IMR-90 (cell line): Measurements from ENCODE around the gene DESI2. TPM values are rescaled to one million over a fixed set of nuclear protein-coding genes. Genes with fewer than 3 reads are reported as not detected.
"Not testable (repeated sequence)": the region's sequence is repeated elsewhere in the genome, so short reads cannot be mapped to it uniquely, and the experiment has no call there.

Source experiments
- ATAC-seq: fragments of 200-7000 bp; cut with Tn5 transposase; 2 replicates; pipeline ENCODE4 v1.9.1; 2020; ENCODE audit warnings: low read depth, mild to moderate bottlenecking, moderate library complexity
- BruUV-seq: library from RNA; stranded (reverse); fragments of 400-500 nt; replicated peaks from 2 replicates; lab custom pipeline; 2021; lab: Mats Ljungman, UMichigan
- CTCF ChIA-PET: fragments of 300-600 bp; formaldehyde crosslinking; extraction: SDS; loops from one replicate; lab custom pipeline; 2021; ENCODE audit warnings: antibody characterized with exemption; lab: Yijun Ruan, JAX
- POLR2A ChIA-PET: fragments of 300-600 bp; sonication (Branson Sonifier 250); formaldehyde crosslinking; loops from one replicate; lab custom pipeline; 2022; ENCODE audit warnings: antibody characterized with exemption; ENCODE audit not compliant: unreplicated experiment; lab: Charles Lee
- DNase-seq: peaks from one replicate; pipeline ENCODE4 v3.0.0; 2013
- H2AFZ ChIP-seq: replicated peaks from 2 replicates; pipeline ENCODE3; 2013; ENCODE audit warnings: low read length, mild to moderate bottlenecking; ENCODE audit not compliant: poor library complexity
- H2AK5ac ChIP-seq: 2 replicates; pipeline ENCODE4 v1.6.1; 2013; ENCODE audit warnings: low read depth, low read length, inconsistent platforms
- H2AK9ac ChIP-seq: replicated peaks from 2 replicates; pipeline ENCODE3; 2013; ENCODE audit warnings: mild to moderate bottlenecking, low read depth, low read length, moderate library complexity; ENCODE audit not compliant: poor library complexity
- H2BK120ac ChIP-seq: 2 replicates; pipeline ENCODE4 v1.6.1; 2013; ENCODE audit warnings: low read depth, low read length, inconsistent platforms
- H2BK15ac ChIP-seq: 3 replicates; pipeline ENCODE4 v1.6.1; 2013; ENCODE audit warnings: low read depth, low read length, inconsistent platforms
- H2BK20ac ChIP-seq: 2 replicates; pipeline ENCODE4 v1.6.1; 2013; ENCODE audit warnings: low read depth, mild to moderate bottlenecking, inconsistent platforms, low read length, moderate library complexity
- H2BK5ac ChIP-seq: 2 replicates; pipeline ENCODE4 v1.6.1; 2013; ENCODE audit warnings: mild to moderate bottlenecking, low read depth, low read length, inconsistent platforms; ENCODE audit not compliant: poor library complexity, severe bottlenecking
- H3K14ac ChIP-seq: replicated peaks from 2 replicates; pipeline ENCODE4 v1.6.1; 2013; ENCODE audit warnings: low read depth, low read length, inconsistent platforms
- H3K18ac ChIP-seq: 2 replicates; pipeline ENCODE4 v1.6.1; 2013; ENCODE audit warnings: low read depth, low read length, control low read depth
- H3K23ac ChIP-seq: 2 replicates; pipeline ENCODE4 v1.6.1; 2013; ENCODE audit warnings: low read depth, low read length, inconsistent platforms
- H3K27ac ChIP-seq: 2 replicates; pipeline ENCODE4 v1.5.1; 2013; ENCODE audit warnings: mild to moderate bottlenecking, control low read depth, low read length; ENCODE audit not compliant: insufficient read depth
- H3K27me3 ChIP-seq: 2 replicates; pipeline ENCODE4 v1.6.1; 2013; ENCODE audit warnings: low read length; ENCODE audit not compliant: control insufficient read depth, insufficient read depth
- H3K36me3 ChIP-seq: 2 replicates; pipeline ENCODE4 v1.6.1; 2013; ENCODE audit warnings: low read length, mixed read lengths; ENCODE audit not compliant: control insufficient read depth, insufficient read depth
- H3K4ac ChIP-seq: 2 replicates; pipeline ENCODE4 v1.6.1; 2013; ENCODE audit warnings: low read depth, low read length, inconsistent platforms
- H3K4me1 ChIP-seq: 2 replicates; pipeline ENCODE4 v1.6.1; 2013; ENCODE audit warnings: low read length, mixed read lengths; ENCODE audit not compliant: control insufficient read depth, insufficient read depth
- H3K4me2 ChIP-seq: 2 replicates; pipeline ENCODE4 v1.6.1; 2013; ENCODE audit warnings: low read depth, mild to moderate bottlenecking, control low read depth, low read length, moderate library complexity
- H3K4me3 ChIP-seq: 2 replicates; pipeline ENCODE4 v1.5.1; 2013; ENCODE audit warnings: low read depth, mild to moderate bottlenecking, control low read depth, low read length, moderate library complexity; ENCODE audit not compliant: insufficient read depth
- H3K56ac ChIP-seq: 2 replicates; pipeline ENCODE4 v1.6.1; 2013; ENCODE audit warnings: low read length, inconsistent platforms; ENCODE audit not compliant: insufficient read depth; ENCODE audit errors: extremely low read depth
- H3K79me1 ChIP-seq, 2 experiments: 2 replicates each; pipeline ENCODE4 v1.6.1; 2013; ENCODE audit warnings: low read length in 2 of 2, inconsistent platforms in 1 of 2, low read depth in 1 of 2
- H3K9ac ChIP-seq: 2 replicates; pipeline ENCODE4 v1.6.1; 2013; ENCODE audit warnings: low read depth, low read length, control low read depth
- H3K9me1 ChIP-seq: 2 replicates; pipeline ENCODE4 v1.6.1; 2013; ENCODE audit warnings: low read length, inconsistent platforms; ENCODE audit not compliant: insufficient read depth
- H3K9me3 ChIP-seq: 2 replicates; pipeline ENCODE4 v1.6.1; 2013; ENCODE audit warnings: low read length; ENCODE audit not compliant: control insufficient read depth, insufficient read depth
- H4K20me1 ChIP-seq: 2 replicates; pipeline ENCODE4 v1.6.1; 2013; ENCODE audit warnings: low read length, inconsistent platforms; ENCODE audit not compliant: insufficient read depth
- H4K5ac ChIP-seq: 2 replicates; pipeline ENCODE4 v1.6.1; 2013; ENCODE audit warnings: mild to moderate bottlenecking, low read depth, low read length, control low read depth
- H4K8ac ChIP-seq, 2 experiments: 2 replicates each; pipeline ENCODE4 v1.6.1; 2013; ENCODE audit warnings: low read depth in 2 of 2, low read length in 2 of 2, control low read depth in 1 of 2, inconsistent platforms in 1 of 2
- H4K91ac ChIP-seq: 2 replicates; pipeline ENCODE4 v1.6.1; 2013; ENCODE audit warnings: low read depth, low read length, inconsistent platforms; ENCODE audit not compliant: insufficient read depth
- WGBS, 2 experiments: methylation state at CpG; one replicate each; pipeline versions ENCODE4 v1.1.5 to v1.1.7; 2013; ENCODE audit warnings: missing lambda C conversion rate in 2 of 2; ENCODE audit not compliant: insufficient read length in 1 of 2; ENCODE audit errors: extremely low coverage in 2 of 2; 5-methylcytosine and 5-hydroxymethylcytosine counted together
- dilution Hi-C: fragments of 300-500 bp; cut with HindIII; formaldehyde crosslinking; loops from one replicate; pipeline ENCODE4 v1.14.3; 2018; ENCODE audit warnings: low sequenced_read_pairs; ENCODE audit not compliant: unreplicated experiment
- in situ Hi-C: fragments of 300-500 bp; cut with MboI; formaldehyde crosslinking; loops from 3 replicates; pipeline ENCODE4 v1.14.3; 2019; ENCODE audit warnings: low sequenced_read_pairs, inconsistent platforms, mixed read lengths
- intact Hi-C: fragments of 100-400 bp; cut with micrococcal nuclease; formaldehyde crosslinking; loops from 2 replicates; pipeline ENCODE4 v1.10.0; 2022
- polyA plus RNA-seq, 3 experiments: library from polyadenylated mRNA; depleted of rRNA; stranded (reverse); fragments of >200 nt; gene quantifications; 2 replicates each; pipeline ENCODE4 v1.2.3, GENCODE V29; 2012; ENCODE audit warnings: low replicate concordance in 1 of 3
- total RNA-seq: library from RNA; depleted of rRNA; stranded (reverse); fragments of >200 nt; gene quantifications from 2 replicates; pipeline ENCODE4 v1.2.3, GENCODE V29; 2012

Gene DESI2
- total and polyA plus RNA-seq, 2 of the 4 experiments (the other 2 are of a cell fraction), result 19.0 to 43.6 TPM

GRCh38 chr1:244666672-244667418 lies 13.9 kb downstream of the DESI2 start:
- H3K9ac ChIP-seq, H3K18ac ChIP-seq, ATAC-seq, H3K36me3 ChIP-seq, H3K56ac ChIP-seq, BruUV-seq, H2AK9ac ChIP-seq, H2AFZ ChIP-seq, H3K4ac ChIP-seq, H2BK120ac ChIP-seq, H3K4me1 ChIP-seq, H3K27ac ChIP-seq, H2BK15ac ChIP-seq, H3K9me1 ChIP-seq, H2BK20ac ChIP-seq, in situ Hi-C loops, H4K8ac ChIP-seq, DNase-seq, H2BK5ac ChIP-seq, H3K27me3 ChIP-seq, POLR2A ChIA-PET, H3K23ac ChIP-seq, CTCF ChIA-PET, H3K9me3 ChIP-seq, H4K91ac ChIP-seq, H3K14ac ChIP-seq, H3K4me3 ChIP-seq, intact Hi-C loops, H4K5ac ChIP-seq, H2AK5ac ChIP-seq, H3K4me2 ChIP-seq, dilution Hi-C loops: not testable (repeated sequence)
- Histone ChIP-seq H4K20me1 (peaks cover 26% of the 10 kb centered on the region), H3K79me1 (peaks cover 30 to 46% of the 10 kb centered on the region in 2 experiments)
- 100% methylated on average over 1 of the region's 6 CpGs; no CpG with 5 or more reads in 1 of the 2 experiments for WGBS, 2 experiments
